Testis (tissue), 2 donors: ENCODE measurements around the gene PAXX.

Source experiments
- CTCF ChIP-seq, 3 experiments: fragments of 450-650 bp in 2 of 3; fragments of 200-600 bp in 1 of 3; sonication (generic) in 1 of 3; IDR thresholded peaks; one replicate each; pipeline ENCODE4 v1.5.1; 2016 to 2019; ENCODE audit warnings: antibody characterized with exemption in 3 of 3, mild to moderate bottlenecking in 2 of 3, moderate library complexity in 1 of 3
- POLR2A ChIP-seq: fragments of 450-650 bp; IDR thresholded peaks from one replicate; pipeline ENCODE4 v1.6.1; 2017; ENCODE audit warnings: antibody characterized with exemption, mild to moderate bottlenecking, moderate library complexity

- TF ChIP-seq CTCF (IDR thresholded peaks at IDR 0.05) (no peak), POLR2A (no peak)
Measured at GRCh38 chr9:137037483-137037882, 45.3 kb downstream of the PAXX start.
